Hematopoietic multipotent progenitor cell (in vitro differentiated cells): Measurements from ENCODE around the gene CFAP97. TPM values are rescaled to one million over a fixed set of nuclear protein-coding genes. Genes with fewer than 3 reads are reported as not detected.
"Not testable (repeated sequence)": the region's sequence is repeated elsewhere in the genome, so short reads cannot be mapped to it uniquely, and the experiment has no call there.

Source experiments
- DNase-seq, 3 donors: peaks; one replicate each; pipeline ENCODE4 v3.0.0-alpha.2; 2011 to 2015; ENCODE audit warnings: low read depth in 2 of 3, low spot score in 2 of 3
- total RNA-seq: library from RNA; depleted of rRNA; stranded (reverse); fragments of >200 nt; gene quantifications from one replicate; pipeline ENCODE4 v1.2.3, GENCODE V29; 2012

Gene CFAP97
- total RNA-seq, 1 donor: 10.0 TPM

DNA sequence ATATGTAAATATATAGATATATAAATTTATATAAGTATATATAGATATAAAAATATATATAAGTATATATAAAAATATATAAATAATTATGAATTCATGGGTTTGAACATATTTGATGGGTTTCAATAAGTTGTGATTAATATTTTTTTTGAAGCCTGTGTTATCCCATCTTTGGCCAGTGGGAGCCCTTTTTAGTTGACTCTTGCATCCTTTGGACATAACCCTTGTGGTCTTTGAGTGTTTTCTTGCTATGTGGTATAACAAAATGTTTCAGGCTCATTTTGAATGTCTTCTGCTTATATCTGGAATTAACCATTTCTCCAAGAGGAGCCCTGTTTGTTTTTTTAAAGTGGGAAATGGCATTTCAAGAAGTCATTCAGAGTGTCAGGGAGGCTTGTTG lies 20.8 kb upstream of the CFAP97 start:
- peak in 1 of 3 donors; percentile 41 for DNase-seq

DNA sequence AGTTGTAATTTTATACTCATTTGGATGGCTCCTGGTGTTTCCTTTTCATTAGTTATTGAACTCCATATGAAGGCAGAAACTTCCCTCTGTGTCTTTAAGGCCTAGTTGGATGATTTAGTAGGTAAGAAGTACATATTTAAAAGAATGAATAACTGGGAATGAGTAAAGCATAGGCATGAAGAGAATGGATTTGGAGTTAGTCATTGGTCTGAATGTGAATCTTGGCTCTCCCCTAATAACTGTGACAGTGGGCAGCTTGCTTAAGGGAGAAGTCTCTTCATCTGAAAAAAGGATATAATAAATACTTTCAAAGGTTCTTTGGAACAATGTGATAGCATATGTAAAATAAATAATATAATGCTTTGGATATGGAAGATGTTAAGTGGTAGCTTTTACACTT lies 18.8 kb upstream of the CFAP97 start:
- no peak for DNase-seq

DNA sequence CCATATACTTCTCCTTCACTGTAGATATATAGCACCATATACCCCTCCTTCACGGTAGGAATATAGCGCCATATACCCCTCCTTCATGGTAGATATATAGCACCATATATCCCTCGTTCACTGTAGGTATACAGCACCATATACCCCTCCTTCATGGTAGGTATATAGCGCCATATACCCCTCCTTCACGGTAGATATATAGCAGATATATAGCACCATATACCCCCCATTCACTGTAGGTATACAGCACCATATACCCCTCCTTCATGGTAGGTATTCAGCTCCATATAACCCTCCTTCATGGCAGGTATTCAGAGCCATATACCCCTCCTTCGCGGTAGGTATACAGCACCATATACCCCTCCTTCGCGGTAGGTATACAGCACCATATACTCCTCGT lies 18.1 kb upstream of the CFAP97 start:
- no peak for DNase-seq

DNA sequence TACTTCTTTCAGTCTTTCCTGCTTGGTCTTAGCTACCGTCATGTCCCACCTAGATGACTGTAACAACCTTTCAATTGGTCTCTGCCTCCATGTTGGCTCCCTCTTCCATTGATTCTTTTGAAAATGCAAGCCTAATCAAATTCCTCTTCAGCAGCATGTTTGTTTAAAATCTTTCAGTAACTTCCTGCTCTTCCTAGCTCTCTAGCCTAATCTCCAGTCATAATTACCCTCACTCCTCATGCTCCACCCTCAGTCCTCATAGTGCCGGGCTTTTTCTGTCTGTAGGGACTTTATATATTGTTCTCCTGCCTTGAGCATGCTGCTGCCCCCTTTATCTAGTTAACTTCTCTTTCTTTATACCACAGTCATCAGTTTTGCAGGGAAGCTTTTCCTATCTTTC lies 17.7 kb upstream of the CFAP97 start:
- DNase-seq: no peak

DNA sequence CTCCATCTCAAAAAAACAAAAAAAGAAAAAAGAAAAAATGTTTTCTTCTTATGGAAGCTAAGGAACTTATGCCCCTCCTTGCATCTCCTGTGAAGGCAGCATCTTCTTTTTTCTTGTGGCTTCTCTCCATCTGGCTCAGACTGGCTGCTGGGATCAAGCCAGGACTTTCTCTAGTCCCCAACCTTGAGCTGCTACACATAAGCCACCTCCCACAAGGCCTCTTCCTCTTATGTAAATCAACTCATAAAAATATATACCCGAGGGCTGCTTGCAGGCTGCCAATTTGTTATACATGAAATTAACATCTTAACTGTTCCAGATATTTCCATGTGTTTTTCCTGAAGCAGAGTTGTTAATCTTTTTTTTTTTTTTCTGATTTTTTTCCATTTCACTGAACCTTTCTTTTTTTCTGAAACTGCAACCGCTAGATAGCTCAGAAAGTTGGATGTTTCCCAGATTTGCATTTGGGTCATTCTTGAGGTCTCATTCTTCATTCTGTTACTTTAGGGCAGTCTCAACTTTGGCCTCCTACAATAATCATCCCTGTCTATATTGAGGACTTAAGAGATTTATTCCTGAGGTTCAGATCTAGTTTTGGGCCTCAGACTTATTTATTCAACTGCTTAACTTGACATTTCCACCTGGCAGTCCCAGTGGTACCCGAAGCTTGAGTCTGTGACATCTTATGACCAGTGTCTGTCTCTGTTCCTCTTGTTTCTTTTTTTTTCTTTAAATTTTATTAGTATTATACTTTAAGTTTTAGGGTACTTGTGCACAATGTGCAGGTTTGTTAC lies 15.9 kb upstream of the CFAP97 start:
- DNase-seq: peak in 1 of 3 donors; percentile 43

DNA sequence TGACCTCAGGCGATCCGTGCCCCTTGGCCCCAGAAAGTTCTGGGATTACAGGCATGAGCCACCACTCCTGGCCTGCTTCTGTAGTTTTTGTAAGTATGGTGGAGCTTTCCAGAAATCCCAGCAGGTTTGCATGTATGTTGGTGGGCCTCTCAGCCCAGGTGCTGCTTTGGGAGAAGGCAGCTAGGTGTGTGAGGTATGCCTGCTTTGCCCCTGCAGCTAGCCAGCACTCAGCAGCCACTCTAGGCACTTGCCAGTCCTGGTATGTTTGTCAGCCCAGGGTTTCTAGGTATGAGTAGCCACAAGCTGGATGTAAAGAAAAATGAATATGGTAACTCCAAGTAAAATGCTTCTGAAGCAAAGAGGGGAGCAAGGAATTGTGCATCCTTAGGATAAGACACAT lies 14.5 kb upstream of the CFAP97 start:
- DNase-seq: no peak

DNA sequence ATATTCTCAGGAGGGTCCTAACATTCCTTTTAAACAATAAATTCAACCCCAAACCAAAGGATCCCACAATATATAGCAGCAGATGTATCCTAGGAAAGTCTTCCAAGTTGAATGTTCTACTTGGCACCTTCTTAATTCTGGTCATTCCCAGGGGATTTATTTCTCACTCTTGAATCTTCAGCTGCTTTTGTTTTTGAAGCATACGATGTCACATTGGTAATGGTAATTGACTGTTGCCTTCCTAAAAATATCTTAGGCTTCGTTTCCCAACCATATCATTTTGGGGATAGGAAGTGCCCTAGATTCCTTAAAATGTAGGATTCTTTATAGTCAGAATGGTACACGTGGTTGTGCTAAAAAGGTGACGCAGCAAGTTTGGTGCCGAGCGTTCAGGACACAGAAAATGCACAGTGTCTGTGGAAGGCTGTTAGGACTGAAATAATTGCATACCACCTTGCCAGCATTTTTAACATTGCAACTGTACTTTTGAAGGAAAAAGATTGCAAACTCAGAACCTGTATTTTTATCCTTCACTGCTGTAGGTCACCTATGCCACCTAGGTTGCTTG lies 13.7 kb upstream of the CFAP97 start:
- no peak for DNase-seq

DNA sequence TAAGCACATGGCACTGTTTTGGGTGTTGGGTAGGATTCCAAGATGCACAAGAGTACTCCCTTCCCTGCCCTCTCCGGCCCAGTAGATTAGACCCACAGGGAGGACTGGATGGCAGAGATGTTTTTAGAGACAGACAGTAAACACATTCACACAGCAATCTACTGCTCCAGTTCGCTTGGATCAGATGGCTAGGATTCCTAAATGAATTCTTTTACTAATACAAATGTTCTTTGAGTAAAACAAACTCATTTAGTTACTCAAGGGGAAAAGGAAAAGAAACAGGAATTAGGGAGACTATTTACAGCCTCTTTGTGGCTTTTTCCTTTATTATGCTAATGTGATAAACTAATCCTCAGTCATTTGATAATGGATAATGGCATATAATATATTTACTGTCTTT lies 11.5 kb upstream of the CFAP97 start:
- DNase-seq: no peak

DNA sequence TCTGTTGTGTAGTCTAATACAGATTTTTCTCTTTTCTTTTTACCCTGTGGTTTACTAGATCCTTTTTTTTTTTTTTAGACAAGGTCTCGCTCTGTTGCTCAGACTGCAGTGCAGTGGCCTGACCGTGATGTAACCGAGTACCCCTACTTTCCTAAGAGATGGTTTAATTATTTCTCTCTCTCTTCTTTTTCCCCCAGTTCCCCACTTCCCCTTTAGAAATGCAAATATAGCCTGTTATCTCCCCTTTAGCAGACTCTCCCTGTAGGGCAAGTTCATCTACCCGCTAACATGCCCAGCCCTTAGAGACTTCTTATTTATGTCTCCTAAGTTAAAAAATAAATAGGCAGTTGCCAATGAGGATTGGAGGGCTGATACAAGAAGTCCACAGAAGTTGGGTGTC lies 10.1 kb upstream of the CFAP97 start:
- peak in 2 of 3 donors; percentile 40 to 73 for DNase-seq

DNA sequence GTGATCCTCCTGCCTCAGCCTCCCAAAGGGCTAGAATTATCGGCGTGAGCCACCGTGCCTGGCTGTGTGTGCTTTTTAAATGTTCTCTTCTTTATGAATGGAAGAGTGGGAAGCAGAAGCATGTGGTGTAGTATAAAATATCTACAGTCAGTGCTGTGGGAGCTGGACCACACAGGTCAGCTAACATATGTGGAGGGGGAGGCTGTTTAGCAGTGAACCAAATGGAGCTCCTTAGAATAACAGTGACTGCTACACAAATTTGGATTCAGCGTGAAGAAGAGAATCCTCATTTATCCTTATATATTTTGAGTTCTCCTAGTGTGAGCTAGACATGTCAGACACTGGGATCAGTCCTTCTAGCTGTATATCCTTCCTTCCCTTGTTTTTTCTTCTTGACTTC lies 8.8 kb upstream of the CFAP97 start:
- DNase-seq: no peak

DNA sequence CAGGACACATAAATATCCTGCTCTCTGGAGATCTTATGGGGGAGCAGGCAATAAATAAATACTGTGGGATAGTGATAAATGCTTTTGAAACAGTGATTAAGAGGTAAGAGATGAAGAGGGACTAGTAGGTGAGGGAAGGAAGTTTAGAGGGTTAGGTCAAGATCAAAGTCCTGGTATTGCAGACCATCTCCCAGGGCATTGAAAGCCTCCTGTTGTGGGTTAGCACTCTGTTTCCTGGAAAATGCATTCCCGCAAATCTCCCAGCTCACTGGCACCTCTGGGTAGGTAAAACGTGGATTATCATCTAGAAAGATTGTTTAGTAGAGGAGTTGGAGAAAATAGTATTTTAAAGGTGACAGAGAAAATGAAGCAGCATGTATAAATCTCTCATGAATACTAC lies 7.8 kb upstream of the CFAP97 start:
- no peak for DNase-seq

DNA sequence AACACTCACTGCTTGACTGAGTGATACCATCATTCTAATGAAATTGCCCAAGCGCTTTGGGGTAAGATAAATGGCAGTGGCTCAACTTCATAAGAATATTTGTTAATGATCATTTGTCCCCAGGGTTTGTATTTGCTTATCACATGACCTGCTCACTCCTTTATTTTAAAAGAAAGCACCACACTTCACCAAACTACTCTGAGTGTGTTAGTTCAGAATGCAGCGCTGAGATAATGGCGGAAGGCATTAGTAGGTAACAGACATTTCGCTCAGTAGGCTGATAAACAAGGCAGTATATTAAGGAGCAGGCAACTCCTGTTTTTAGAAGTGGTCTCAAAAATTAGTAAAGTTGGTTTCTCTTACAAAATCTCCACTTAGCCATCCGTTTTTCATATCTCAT lies 7.2 kb upstream of the CFAP97 start:
- no peak for DNase-seq

DNA sequence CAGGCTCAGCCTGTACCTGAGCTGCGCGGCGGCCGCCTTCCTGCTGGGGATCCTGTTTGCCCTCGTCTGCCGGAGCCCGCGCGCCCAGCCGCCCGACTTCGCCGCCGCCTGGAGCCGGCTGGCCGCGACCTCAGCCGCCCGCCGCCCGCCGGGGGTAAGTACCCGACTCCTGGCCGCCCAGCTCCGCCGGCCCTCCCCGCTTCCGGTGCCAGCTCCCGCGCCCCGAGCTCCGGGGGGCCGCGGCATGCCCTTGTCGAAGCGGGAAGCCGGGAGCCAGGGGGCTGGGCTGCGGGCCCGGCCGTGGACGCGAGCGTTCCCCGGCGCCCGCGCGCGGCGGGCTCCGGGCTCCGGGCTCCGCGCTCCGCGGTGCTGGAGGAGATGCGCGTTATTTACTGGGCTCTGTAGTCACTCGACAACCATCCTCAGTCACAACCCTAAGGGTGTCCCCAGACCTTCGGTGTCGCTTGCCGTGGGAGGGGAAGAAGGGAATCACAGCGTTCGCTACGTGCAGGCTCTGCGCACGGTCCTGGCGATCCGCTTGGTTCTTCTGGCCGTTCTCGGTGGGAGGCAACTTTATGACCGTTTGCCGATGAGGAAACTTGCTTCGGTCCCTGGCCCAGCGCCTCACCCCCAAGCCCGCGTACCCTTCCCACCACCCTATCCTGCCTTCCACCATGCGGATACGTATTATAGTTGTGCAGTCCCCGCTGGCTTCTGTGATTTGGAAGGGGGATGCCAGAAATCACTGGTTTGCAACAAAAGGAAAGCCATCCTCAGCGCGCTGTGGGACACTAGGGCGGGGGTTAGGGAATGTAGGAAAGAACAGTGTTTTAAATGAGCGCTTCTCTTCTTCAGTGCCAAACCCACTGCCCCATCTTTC lies 6.5 kb upstream of the CFAP97 start:
- DNase-seq: peak in 1 of 3 donors; percentile 26

DNA sequence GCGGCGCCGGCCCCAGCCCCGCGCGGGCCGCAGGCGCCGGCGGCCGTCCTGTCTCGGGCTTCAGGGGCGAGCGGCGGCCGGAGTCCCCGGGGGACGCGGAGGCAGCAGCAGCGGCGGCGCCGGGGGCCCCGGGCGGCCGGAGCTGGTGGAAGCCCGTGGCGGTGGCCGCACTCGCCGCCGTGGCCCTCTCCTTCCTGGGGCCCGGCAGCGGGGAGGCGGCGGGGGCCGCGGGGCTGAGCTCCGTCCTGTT lies 6.0 kb upstream of the CFAP97 start:
- DNase-seq: not testable (repeated sequence)

DNA sequence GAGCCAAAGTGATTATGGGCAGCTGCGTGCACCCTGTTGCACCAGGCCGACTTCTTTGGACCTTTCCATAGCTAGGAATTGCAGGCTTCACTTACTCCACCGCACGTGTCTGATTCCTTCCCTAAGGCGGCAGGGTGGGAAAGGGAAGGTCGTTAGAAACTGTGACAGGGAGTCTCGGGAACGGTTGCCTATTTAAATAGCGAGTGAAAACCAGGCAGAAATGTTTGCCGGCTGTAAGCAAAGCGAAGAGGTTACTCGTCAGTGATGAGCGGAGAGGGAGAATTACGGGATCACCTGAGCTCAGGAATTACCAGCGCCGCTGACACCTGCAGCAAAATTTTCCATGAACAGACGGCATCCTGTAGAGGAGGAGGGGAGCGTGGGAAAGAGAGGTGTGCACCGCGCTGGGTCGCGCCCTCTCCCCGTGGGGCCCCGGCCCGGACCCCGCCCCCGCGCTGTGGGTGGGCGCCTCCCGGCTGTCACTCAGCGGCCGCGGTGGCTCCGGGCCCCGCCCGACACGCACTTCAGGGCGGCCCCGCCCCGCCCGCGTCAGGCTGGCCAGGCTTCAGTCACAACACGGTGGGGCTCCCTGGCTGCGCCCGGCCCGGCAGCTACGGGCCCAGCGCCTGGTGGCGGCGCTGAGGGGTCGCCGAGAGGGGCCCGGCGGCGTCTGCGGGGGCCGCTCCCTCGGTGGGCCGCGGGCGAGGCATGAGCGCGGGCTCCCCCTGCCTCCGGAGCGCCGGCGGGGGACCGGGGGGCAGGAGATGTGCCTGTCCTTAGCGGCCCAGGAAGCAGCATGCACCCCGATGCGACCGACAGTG lies 5.4 kb upstream of the CFAP97 start, which contains the start of gene SNX25:
SNX25 (plus strand) TSS at position 568 of the 821 bp plus-strand sequence; CDS start at position 797, 229 bp downstream.
- DNase-seq: peak; percentile 68 to 80 (median 79)

DNA sequence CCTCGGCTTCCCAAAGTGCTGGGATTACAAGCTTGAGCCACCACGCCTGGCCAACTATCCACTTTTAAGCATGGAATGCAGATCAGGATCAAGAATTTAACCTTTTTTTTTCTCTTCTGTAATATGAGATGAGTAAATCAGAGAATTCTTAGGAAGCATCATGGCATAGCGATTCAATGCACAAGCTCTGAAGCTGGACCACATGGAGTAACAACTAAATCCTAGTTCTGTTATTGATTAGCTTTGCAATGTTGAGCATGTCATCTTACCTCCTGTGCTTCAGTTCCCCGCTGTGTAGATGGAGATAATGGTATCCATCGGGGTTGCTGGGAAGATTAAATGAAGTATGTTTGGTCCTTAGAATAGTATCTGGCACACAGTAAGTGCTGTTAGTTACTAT lies 3.7 kb upstream of the CFAP97 start:
- DNase-seq: no peak

DNA sequence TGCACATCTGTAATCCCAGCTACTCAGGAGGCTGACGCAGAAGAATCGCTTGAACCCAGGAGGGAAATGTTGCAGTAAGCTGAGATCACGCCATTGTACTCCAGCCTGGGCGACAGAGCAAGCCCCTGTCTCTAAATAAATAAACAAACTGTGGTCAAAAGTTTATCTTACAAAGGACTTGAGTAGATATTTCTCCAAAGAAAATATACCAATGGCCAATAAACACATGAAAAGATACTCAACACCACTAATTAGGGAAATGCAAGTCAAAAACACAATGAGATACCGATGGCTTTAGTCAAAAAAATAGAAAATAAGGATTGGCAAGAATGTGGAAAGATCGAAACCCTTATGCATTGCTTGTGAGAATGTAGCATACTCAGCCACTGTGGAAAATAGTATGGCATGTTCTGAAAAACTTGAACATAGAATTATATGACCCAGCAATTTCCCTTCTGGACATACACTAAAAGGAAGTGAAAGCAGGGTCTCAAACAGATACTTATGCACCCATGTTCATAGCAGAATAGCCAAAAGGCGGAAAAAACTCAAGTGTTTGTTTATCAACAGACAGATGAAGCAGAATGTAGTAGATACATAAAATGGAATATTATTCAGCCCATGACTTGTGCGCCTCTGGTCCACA lies 2.0 kb upstream of the CFAP97 start:
- DNase-seq: no peak

DNA sequence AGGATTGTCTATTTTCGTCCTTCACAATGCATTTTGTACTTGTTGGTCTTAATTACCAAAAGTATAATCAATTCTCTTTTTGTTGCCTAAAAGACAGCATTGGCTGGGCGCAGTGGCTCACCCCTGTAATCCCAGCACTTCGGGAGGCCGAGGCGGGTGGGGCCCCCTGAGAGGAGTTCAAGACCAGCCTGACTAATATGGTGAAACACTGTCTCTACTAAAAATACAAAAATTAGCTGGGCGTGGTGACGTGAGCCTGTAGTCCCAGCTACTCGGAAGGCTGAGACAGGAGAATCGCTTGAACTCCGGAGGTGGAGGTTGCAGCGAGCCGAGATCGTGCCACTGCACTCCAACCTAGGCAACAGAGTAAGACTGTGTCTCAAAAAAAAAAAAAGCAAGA lies 1.3 kb upstream of the CFAP97 start:
- DNase-seq: not testable (repeated sequence)

DNA sequence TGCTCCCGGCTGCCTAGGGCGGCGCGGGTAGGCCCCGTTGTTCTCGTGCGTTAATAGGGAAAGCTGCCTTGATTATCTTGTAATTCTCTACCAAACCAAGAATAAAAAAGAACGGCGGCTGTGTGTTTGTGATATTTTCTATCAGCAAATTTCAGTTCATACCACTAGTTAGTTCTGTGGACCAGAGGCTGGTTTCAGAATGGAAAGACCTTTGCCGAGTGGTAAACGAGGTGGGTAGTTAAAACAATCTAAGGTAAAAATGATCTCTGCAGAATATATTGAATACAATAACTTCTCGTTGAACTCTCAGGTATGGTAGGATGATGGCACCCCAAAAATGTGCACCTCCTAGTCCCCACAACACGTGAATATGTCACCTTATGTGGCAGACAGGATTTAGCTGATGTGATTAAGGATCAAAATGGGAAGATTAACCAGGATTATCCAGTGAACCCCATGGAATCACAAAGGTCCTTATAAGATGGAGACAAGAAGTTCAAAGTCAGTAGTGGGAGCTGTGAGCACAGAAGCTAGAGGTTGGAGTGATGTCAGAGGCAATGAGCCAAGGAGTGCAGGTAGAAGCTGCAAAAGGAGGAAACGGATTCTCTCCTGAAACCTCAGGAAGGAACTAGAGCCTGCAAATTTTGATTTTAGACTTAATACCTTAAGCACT lies 574 bp upstream of the CFAP97 start:
- peak in 1 of 3 donors; percentile 12 for DNase-seq

DNA sequence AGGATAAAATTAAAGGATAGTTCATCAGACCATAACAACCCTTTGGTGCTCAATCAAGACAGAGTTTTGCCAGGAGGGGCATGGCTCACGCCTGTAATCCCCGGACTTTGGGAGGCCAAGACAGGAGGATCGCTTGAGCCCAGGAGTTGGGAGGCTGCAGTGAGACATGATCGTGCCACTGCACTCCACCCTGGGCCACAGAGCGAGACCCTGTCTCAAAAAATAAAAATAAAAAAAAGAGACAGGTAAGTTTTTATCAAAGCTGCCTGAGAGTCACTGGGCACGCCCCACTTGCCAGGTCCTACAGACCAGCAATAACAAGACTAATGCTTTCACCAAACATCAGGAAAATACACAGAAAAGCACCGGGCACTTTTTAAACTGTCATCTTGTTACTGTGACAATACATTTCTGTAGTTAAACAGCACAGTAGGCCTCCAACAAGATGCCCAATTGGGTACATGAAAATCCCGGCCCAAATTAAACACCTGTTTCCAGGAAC lies 765 bp downstream of the CFAP97 start:
- no peak for DNase-seq
